Endothelial cell of umbilical vein (primary cell): ENCODE data around the gene SYNGR3.

Experiments used
- CTCF ChIP-seq, 2 donors: IDR thresholded peaks; 1 replicate in 1 of 2; 2 replicates in 1 of 2; pipeline ENCODE4 v1.5.1; 2011; ENCODE audit warnings: low read length in 2 of 2, mild to moderate bottlenecking in 2 of 2, moderate library complexity in 2 of 2, control low read depth in 1 of 2, inconsistent platforms in 1 of 2, low read depth in 1 of 2; ENCODE audit not compliant: insufficient read depth in 1 of 2; ENCODE audit errors: extremely low read depth in 1 of 2
- EZH2 ChIP-seq: IDR thresholded peaks from 2 replicates; pipeline ENCODE4 v1.6.1; 2012; ENCODE audit warnings: borderline replicate concordance, low read depth, mild to moderate bottlenecking, moderate library complexity, low read length, inconsistent platforms; ENCODE audit not compliant: severe bottlenecking
- MYC ChIP-seq: IDR thresholded peaks from one replicate; pipeline ENCODE4 v1.6.1; 2011; ENCODE audit warnings: mild to moderate bottlenecking, low read depth, low read length
- POLR2A ChIP-seq: IDR thresholded peaks from 2 replicates; pipeline ENCODE4 v1.6.1; 2012; ENCODE audit warnings: low read depth, mild to moderate bottlenecking, control low read depth, low read length
- POLR2AphosphoS5 ChIP-seq: IDR thresholded peaks from 2 replicates; pipeline ENCODE4 v1.6.1; 2012; ENCODE audit warnings: low read depth, mild to moderate bottlenecking, control low read depth, low read length, moderate library complexity; ENCODE audit not compliant: insufficient read depth

GRCh38 chr16:1978476-1979120 is 11.2 kb upstream of the SYNGR3 start:
- TF ChIP-seq EZH2 = no peak
- TF ChIP-seq POLR2A = no peak
- no peak for TF ChIP-seq CTCF (IDR thresholded peaks at IDR 0.05; ENCODE audit: extremely low read depth in 1 of 2, insufficient read depth in 1 of 2, low read depth in 1 of 2, low read length in 2 of 2)
- no peak for TF ChIP-seq POLR2AphosphoS5
- TF ChIP-seq MYC = no peak
